ENCODE data around the gene PARD3.
A peak's percentile ranks its signal among the peaks of the same experiment; 100 is the strongest.

DNA sequence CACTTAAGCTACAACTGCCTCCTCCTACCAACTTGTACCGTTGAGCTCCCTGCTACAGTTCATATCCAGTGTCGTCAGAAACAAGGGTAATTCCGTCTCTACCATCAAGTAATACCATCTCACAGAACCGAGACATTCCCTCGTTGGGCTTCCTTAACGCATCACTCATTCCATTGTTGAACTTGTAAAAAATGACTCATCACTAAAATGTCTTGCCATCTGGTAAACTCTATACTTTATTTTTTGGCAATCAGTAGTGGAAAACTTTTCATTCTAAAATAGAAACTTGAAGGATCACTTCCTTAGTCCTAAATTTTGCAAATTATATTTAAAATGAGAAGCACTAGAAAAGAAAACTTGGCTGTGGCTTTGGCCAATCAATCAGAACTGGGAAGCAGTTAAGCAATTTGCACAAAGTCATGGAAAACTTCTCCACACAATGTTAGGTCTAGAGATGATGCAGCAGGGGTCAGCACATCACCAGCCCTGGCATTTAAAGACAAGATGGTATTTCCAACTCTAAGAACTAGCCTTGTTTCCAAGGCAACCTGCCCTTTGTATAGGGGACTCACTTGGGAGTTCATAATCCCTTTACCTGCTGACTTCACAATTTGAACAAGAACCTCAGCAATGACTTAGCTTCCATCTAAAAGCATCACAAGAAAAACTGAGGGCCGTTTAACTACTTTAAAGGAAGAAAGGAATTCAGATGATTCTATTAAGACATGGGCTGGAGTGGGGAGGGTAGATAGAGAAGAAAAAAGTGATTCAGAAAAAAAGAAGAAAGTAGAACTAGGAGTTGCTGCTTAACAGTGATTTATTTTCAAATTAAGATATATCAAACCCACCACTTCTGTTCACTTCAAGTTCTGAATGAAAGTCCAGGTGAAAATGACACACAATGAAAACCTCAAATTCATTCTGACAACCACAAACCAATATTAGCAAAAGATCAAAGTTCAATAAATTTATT is 288.1 kb downstream of the PARD3 start:
- TF ChIP-seq CTCF (IDR thresholded peaks at IDR 0.05) = peak in 1 of 6 experiments; percentile 40
- TF ChIP-seq POLR2A (IDR thresholded peaks at IDR 0.05) = no peak
